NCI-H2196 (cell line): ENCODE data around the gene LRRC4C.

ENCODE experiments used
- DNase-seq: peaks from one replicate; lab custom pipeline; 2025; ENCODE audit not compliant: unreplicated experiment; lab: John Stamatoyannopoulos, UW

The LRRC4C gene

GRCh38 chr11:41419901-41420300 is 39.6 kb downstream of the LRRC4C start:
- DNase-seq: no peak

- no peak for DNase-seq
Measured at GRCh38 chr11:41414771-41415440, 44.5 kb downstream of the LRRC4C start.

- DNase-seq: no peak
Measured at GRCh38 chr11:41413843-41414242, 45.6 kb downstream of the LRRC4C start.

- no peak for DNase-seq
Measured at GRCh38 chr11:41405812-41406211, 53.6 kb downstream of the LRRC4C start.

GRCh38 chr11:41404109-41404508 is 55.3 kb downstream of the LRRC4C start:
- no peak for DNase-seq

- no peak for DNase-seq
Measured at GRCh38 chr11:41403458-41403857, 56.0 kb downstream of the LRRC4C start.

- no peak for DNase-seq
Measured at GRCh38 chr11:41400819-41401382, 58.6 kb downstream of the LRRC4C start.

- no peak for DNase-seq
Measured at GRCh38 chr11:41400124-41400523, 59.3 kb downstream of the LRRC4C start.

GRCh38 chr11:41399323-41399722 is 60.1 kb downstream of the LRRC4C start:
- no peak for DNase-seq

- no peak for DNase-seq
Measured at GRCh38 chr11:41398175-41398574, 61.3 kb downstream of the LRRC4C start.

GRCh38 chr11:41394521-41395195 is 64.8 kb downstream of the LRRC4C start:
- DNase-seq: no peak

GRCh38 chr11:41392596-41392995 is 66.9 kb downstream of the LRRC4C start:
- no peak for DNase-seq

- DNase-seq: no peak
Measured at GRCh38 chr11:41389623-41390130, 69.8 kb downstream of the LRRC4C start.

GRCh38 chr11:41384329-41384728 is 75.1 kb downstream of the LRRC4C start:
- no peak for DNase-seq

GRCh38 chr11:41383768-41384167 is 75.7 kb downstream of the LRRC4C start:
- DNase-seq: no peak

- DNase-seq: no peak
Measured at GRCh38 chr11:41382927-41383326, 76.5 kb downstream of the LRRC4C start.

- no peak for DNase-seq
Measured at GRCh38 chr11:41379084-41379483, 80.4 kb downstream of the LRRC4C start.

- DNase-seq: no peak
Measured at GRCh38 chr11:41377709-41378394, 81.6 kb downstream of the LRRC4C start.

GRCh38 chr11:41351825-41352224 is 107.6 kb downstream of the LRRC4C start:
- no peak for DNase-seq

- no peak for DNase-seq
Measured at GRCh38 chr11:41346042-41346441, 113.4 kb downstream of the LRRC4C start.

- DNase-seq: no peak
Measured at GRCh38 chr11:41334007-41334933, 125.2 kb downstream of the LRRC4C start.
